ENCODE measurements around the gene ZAR1L.

Gene ZAR1L

GRCh38 chr13:32254916-32255723 lies 60.0 kb downstream of the ZAR1L start:
- no peak for DNase-seq (ENCODE audit: low spot score)

- DNase-seq (ENCODE audit: low spot score) = no peak
These were observed 60.7 kb downstream of the ZAR1L start for GRCh38 chr13:32254416-32254815.

GRCh38 chr13:32253911-32254399 lies 61.2 kb downstream of the ZAR1L start:
- no peak for DNase-seq (ENCODE audit: low spot score)

All from LoVo (cell line).